Right atrium auricular region (tissue), 2 donors: Measurements from ENCODE around the gene MPPE1. TPM values are rescaled to one million over a fixed set of nuclear protein-coding genes. Genes with fewer than 3 reads are reported as not detected.

ENCODE experiments used
- DNase-seq: peaks from one replicate; pipeline ENCODE4 v3.0.0-alpha.2; 2019; ENCODE audit warnings: low spot score
- H3K27ac ChIP-seq, 2 donors: fragments of 200-600 bp; sonication (generic); 1 replicate in 1 of 2; 2 replicates in 1 of 2; pipeline ENCODE4 v1.5.1; 2016 to 2019
- H3K27me3 ChIP-seq, 2 donors: fragments of 200-600 bp; sonication (generic); one replicate each; pipeline versions ENCODE4 v1.5.1 to v1.6.0; 2017 to 2019
- H3K36me3 ChIP-seq: fragments of 200-600 bp; sonication (generic); one replicate; pipeline ENCODE4 v1.5.1; 2016
- H3K4me1 ChIP-seq, 2 donors: fragments of 200-600 bp; sonication (generic); one replicate each; pipeline versions ENCODE4 v1.5.1 to v1.6.0; 2017 to 2019
- H3K4me3 ChIP-seq, 2 donors: fragments of 200-600 bp; sonication (generic); 1 replicate in 1 of 2; 2 replicates in 1 of 2; pipeline ENCODE4 v1.5.1; 2017 to 2019; ENCODE audit warnings: mild to moderate bottlenecking in 1 of 2, moderate library complexity in 1 of 2
- H3K9me3 ChIP-seq, 2 donors: fragments of 200-600 bp; sonication (generic); one replicate each; pipeline ENCODE4 v1.5.1; 2019
- total RNA-seq, 2 donors: library from RNA; depleted of rRNA; stranded (reverse); fragments of >200 nt; gene quantifications; one replicate each; pipeline ENCODE4 v1.1.0, GENCODE V29; 2016
- TF ChIP-seq, protein P1 (sequence below), 2 donors: fragments of 200-600 bp; sonication (generic); IDR thresholded peaks; one replicate each; pipeline ENCODE4 v1.5.1; 2019; ENCODE audit warnings: antibody characterized with exemption in 2 of 2

Gene MPPE1
- total RNA-seq, 2 donors from 2014 or later, result 18.7 to 28.9 TPM

DNA sequence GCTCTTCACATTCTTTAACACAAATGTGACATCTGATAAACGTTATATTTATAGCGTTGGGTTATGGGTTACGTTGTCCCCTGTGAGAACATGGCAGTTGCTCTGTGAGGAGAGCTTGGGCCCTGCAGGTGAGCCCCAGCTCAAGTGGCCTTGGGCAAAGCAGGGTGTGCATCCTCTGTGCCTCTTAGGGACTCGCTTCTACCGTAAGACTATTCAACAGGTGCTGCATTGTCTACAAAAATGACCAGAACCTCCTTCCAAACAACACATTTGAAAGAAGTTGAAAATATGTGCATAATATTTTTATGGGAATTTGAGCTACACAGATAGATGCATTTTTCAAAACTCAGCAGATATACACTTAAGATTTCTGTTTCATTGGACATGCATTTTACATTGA lies 73.3 kb downstream of the MPPE1 start:
- H3K27ac ChIP-seq, result no peak overlapping the region
- H3K9me3 ChIP-seq, result no peaks in the 10 kb centered on the region
- H3K4me3 ChIP-seq, result no peak overlapping the region
- DNase-seq, result no peak
- H3K36me3 ChIP-seq, result no peaks in the 10 kb centered on the region
- H3K27me3 ChIP-seq, result no peaks in the 10 kb centered on the region
- H3K4me1 ChIP-seq, result no peaks in the 10 kb centered on the region
- TF ChIP-seq, protein P1, sequence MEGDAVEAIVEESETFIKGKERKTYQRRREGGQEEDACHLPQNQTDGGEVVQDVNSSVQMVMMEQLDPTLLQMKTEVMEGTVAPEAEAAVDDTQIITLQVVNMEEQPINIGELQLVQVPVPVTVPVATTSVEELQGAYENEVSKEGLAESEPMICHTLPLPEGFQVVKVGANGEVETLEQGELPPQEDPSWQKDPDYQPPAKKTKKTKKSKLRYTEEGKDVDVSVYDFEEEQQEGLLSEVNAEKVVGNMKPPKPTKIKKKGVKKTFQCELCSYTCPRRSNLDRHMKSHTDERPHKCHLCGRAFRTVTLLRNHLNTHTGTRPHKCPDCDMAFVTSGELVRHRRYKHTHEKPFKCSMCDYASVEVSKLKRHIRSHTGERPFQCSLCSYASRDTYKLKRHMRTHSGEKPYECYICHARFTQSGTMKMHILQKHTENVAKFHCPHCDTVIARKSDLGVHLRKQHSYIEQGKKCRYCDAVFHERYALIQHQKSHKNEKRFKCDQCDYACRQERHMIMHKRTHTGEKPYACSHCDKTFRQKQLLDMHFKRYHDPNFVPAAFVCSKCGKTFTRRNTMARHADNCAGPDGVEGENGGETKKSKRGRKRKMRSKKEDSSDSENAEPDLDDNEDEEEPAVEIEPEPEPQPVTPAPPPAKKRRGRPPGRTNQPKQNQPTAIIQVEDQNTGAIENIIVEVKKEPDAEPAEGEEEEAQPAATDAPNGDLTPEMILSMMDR (IDR thresholded peaks at IDR 0.05), result no peak

Other genes with a start within 250 kb of the MPPE1 start
- gene GNAL, start 219.1 kb downstream of the MPPE1 start, total RNA-seq, result 1 to 10 TPM; 2.7 to 4.4 TPM
- 10 to 100 TPM; 30.5 to 38.2 TPM for gene CHMP1B, start 56.9 kb downstream of the MPPE1 start, total RNA-seq
- 10 to 100 TPM; 20.2 to 22.9 TPM for gene IMPA2, start 73.2 kb upstream of the MPPE1 start, total RNA-seq
- not detected for gene ANKRD62, start 185.5 kb upstream of the MPPE1 start, total RNA-seq